DMS79 (cell line): ENCODE results near the gene DIAPH2.

Experiments used
- DNase-seq: peaks from one replicate; lab custom pipeline; 2025; lab: John Stamatoyannopoulos, UW

DIAPH2 gene

GRCh38 chrX:97309487-97310116 lies 625.0 kb downstream of the DIAPH2 start:
- no peak for DNase-seq

DNA sequence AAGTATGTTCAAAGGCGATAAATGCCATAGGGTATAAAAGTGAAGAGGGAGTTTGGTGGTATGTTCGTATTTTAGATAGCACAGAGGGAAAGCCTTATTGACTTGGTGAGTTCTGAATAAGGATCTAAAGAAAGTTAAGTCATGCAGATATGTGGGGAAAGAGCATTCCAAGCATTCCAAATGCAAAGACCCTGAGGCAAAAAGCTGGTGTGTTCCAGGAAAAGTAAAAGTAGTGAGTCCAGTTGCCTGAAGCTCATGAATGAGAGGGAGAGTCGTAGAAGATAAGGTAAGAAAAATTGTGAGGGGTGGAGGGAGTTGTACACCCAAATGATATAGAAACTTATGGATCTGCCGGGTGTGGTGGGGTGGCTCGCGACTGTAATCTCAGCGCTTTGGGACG lies 625.7 kb downstream of the DIAPH2 start:
- DNase-seq, result no peak

GRCh38 chrX:97311066-97311778 lies 626.6 kb downstream of the DIAPH2 start:
- no peak for DNase-seq

DNA sequence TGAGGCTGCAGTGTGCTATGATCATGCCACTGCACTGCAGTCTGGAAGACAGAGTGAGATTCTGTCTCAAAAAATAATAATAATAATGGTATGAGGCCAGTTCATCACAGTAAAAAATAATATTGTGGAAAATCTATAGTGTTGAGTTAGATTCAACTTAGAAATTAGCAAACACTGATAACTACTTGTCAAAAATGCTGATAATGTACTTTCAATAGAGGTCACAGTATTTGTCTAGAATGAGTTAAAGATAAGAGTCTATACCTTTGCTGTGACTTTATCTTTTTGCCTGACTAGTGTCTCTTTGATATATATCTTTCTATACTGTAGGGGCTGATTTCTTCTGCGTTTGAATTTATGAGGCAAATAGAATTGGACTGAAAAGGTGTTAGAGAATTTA lies 629.7 kb downstream of the DIAPH2 start:
- DNase-seq, result no peak

DNA sequence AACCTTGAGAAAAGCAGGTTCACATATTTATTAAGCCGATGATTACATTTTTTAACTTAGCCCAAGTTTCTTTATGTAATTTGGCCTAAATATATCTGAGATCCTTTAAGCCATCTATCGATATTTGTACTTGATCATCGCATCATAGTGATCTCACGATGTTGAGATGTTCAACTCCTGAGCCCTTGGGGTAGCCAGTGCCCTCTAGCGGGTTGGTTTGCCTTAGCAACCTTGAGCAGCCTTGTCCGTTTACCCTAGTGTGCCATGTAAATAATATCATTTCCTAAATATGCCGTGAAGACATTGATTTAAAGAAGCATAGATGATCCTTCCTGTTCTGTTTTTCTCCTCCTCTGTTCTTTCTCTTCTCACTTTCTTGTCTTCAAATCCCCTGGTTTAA lies 631.3 kb downstream of the DIAPH2 start:
- no peak for DNase-seq

GRCh38 chrX:97320305-97320704 lies 635.7 kb downstream of the DIAPH2 start:
- no peak for DNase-seq

- DNase-seq, result no peak
Measured at GRCh38 chrX:97322401-97322800, 637.8 kb downstream of the DIAPH2 start.

DNA sequence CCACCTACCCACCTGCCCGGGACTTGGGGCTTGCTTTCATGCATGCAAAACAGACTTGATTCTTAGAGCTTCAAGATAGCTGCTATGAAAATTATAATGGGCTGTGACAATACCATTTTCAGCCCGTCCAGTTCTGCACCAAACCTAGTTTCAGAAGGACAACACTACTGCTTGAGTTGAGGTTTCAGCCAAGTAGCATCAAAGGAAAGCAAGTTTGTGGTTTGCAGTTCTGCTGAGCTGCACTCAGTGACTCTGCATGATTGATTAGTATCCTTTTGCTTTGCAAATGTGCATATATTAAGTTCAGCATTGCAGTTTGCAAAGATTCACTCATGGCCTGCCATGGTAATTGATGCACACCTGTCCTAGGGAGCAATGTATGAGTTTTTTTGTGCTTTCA lies 641.8 kb downstream of the DIAPH2 start:
- DNase-seq, result no peak

DNA sequence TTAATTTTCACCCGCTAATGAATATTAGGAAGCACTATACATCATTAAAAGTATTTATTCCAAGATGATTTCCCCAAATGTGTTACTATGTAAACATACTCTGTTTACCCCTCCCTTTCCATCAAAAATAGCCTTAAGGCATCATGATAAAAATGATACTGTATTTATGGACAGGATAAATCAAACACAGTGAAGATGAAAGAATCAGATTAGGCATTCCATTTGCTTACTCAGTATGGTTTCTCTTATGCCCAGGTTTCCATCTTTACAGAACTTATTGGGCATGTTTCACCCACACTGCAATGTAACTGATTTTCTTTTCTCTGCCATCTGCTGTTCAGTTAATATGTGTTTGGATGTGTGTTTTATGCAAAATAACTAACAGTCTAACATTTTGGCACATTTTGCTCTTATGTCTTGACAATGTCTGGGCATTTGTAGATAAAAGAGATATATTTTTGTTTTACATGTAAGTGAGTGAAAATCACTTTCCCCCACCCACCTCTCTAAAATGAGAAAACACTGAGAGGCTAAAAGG lies 644.3 kb downstream of the DIAPH2 start:
- DNase-seq, result no peak

GRCh38 chrX:97330151-97330550 lies 645.5 kb downstream of the DIAPH2 start:
- no peak for DNase-seq

DNA sequence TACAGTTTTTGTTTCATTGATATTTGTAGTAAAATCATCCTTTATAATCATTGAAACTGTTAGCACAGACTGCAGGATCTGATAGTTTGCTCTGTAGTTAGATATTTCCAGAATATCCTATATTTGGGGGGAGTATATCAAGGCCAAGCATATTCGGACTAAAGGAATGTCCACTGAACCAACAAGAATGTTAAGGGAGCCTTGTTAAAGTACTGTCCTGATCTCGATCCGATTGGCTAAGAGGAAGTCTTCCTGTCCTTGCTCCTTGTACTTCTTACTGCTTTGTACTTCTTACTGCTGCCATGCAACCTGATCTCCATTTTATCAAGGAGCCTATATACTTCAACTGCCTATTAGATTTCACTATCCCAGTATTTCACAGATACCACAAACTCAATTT lies 648.3 kb downstream of the DIAPH2 start:
- no peak for DNase-seq

GRCh38 chrX:97334850-97335249 lies 650.2 kb downstream of the DIAPH2 start:
- DNase-seq, result no peak

GRCh38 chrX:97344724-97345123 lies 660.1 kb downstream of the DIAPH2 start:
- DNase-seq, result no peak

DNA sequence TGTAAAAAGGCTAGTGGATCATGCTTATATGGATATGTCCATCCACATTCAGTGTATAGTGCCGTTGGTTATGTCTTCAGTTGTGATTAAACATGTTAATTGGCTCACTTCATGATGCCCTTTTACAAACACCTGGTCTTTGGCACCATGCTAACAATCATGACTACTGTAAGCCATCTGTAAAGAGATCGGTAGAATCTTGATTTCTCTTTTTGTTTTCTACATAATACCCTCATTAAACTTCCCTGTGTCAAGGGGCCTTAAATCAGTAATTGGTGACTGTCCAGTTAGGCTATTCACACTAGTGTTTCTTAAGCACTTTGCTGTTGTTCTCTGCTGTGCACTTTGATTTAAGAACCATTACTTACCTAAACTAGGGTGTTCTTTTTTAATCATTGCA lies 674.3 kb downstream of the DIAPH2 start:
- DNase-seq, result no peak

GRCh38 chrX:97363843-97364242 lies 679.2 kb downstream of the DIAPH2 start:
- no peak for DNase-seq

DNA sequence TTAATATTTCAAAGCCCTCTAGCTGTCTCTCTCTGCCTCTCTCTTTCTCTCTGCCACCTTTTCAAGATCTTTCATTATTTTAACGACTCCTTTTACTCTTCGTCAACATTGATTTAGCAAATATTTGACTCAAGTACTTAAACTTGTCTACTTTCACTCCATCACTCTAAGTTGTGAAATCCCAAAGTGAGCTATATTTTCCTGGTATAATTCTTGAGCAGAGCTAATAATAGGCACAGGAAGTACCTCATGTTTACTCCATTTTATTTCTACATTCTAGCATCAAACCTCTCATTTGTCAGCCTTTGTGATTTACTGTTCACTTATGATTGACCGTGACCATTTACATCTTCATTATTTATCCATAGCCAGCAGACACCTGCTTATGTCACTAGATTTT lies 681.6 kb downstream of the DIAPH2 start:
- DNase-seq, result no peak

GRCh38 chrX:97367125-97367524 lies 682.5 kb downstream of the DIAPH2 start:
- DNase-seq, result no peak

DNA sequence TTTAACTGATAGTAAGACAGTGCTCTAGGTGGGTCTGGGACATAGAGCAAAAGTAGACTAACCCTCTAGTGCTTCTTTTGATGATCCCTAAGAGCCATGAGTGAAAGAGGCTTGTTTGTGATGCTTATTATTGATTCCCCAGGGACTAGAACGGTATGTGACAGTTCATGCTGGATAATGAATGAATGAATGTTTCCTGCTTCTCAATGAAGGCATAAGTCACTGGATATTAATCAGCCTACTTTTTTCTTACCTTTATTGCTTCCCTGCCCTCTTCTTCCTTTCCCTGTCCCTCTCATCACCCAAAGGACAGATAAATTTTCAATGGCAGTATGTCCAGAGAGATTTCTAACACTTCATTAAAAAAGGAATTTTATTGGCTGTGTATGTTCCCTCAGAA lies 685.3 kb downstream of the DIAPH2 start:
- DNase-seq, result no peak

DNA sequence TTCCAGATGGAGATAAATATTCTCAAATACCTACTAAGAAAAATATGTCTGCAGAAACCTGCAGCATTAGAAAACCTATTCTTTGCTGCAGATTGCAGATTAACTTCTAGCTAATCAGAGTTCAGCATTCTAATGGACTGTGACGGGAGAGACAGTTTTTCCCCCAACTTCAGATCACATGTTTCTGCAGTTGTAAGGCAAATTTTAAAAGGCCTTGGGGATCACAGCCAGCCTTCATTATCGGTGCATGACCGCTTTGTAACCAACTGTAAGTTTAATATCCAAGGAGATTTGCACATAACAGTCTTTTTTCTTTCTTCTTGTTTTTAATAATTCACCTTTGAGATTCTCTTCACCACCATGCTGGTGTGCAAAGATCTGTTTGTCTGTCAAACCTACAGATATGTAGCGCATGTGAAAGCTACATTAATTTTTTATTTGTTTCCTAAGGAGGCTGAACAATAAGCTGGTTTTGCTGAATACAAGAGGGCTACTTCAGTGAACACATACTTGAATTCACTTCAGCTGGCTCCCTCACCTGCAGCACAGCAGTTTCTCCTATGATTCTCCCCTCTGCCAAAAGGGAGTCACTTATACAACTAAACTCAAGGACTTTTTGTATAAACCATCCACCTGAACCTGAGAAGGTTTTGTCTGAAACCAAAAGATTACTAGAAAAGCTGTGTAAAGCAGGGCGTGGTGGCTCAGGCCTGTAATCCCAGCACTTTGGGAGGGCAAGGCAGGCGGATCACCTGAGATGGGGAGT lies 687.5 kb downstream of the DIAPH2 start:
- DNase-seq, result no peak

- no peak for DNase-seq
Measured at GRCh38 chrX:97374266-97374665, 689.6 kb downstream of the DIAPH2 start.

DNA sequence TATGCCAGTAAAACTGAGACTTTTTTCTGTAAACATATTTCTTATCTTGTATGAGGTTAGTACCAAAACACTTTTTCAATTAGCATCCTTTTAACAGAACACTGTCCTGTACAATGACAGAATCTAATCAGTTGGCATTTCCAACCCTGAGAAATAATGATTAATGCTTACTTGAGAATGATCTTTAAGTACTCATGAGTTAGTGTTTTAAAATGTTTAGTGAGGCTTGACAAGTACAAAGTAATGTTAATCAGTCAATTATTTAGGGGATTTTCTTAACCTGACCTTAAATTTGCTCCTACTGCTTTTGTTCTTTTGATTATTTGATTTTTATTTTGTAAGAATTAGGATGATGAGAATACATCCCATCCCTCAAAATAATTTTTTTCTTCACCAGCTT lies 695.6 kb downstream of the DIAPH2 start:
- no peak for DNase-seq

GRCh38 chrX:97384685-97385084 lies 700.0 kb downstream of the DIAPH2 start:
- DNase-seq, result no peak

DNA sequence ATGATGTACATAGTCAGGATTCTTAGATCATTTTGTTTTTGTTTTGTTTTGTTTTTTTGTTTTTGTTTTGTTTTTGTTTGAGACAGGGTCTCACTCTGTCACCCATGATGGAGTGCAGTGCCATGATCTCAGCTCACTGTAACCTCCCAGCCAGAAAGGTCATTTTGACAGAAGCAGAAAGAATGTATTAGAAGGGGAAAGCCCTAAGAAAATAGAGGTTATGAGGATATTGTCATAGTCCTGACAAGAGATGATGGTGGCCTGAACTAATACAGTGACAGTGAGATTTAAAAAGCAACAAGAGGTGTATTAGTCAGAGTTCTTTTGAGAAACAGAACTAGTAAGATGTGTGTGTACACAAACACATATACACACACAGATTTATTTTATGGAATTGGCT lies 702.4 kb downstream of the DIAPH2 start:
- DNase-seq, result no peak
